ENCODE measurements around the gene NR1H4.
"Not testable (repeated sequence)": the region's sequence is repeated elsewhere in the genome, so short reads cannot be mapped to it uniquely, and the experiment has no call there.

The NR1H4 gene

GRCh38 chr12:100572184-100572583, 98.5 kb downstream of the NR1H4 start:
- no peak for DNase-seq (ENCODE audit: low spot score)

- DNase-seq (ENCODE audit: low spot score): peak; percentile 97
Observed at GRCh38 chr12:100573292-100574186, 99.9 kb downstream of the NR1H4 start, which contains the start of gene GAS2L3. GAS2L3 (plus strand) TSS chr12:100573684; CDS start chr12:100594905, 21,221 bp downstream.

GRCh38 chr12:100574187-100575074, 100.8 kb downstream of the NR1H4 start:
- DNase-seq (ENCODE audit: low spot score): peak; percentile 41

GRCh38 chr12:100576331-100577036, 102.8 kb downstream of the NR1H4 start:
- DNase-seq (ENCODE audit: low spot score): peak; percentile 58

- DNase-seq (ENCODE audit: low spot score): no peak
Observed at GRCh38 chr12:100578923-100579322, 105.3 kb downstream of the NR1H4 start.

GRCh38 chr12:100579844-100580243, 106.2 kb downstream of the NR1H4 start:
- no peak for DNase-seq (ENCODE audit: low spot score)

GRCh38 chr12:100584256-100584655, 110.6 kb downstream of the NR1H4 start:
- no peak for DNase-seq (ENCODE audit: low spot score)

GRCh38 chr12:100591979-100592378, 118.3 kb downstream of the NR1H4 start:
- no peak for DNase-seq (ENCODE audit: low spot score)

- DNase-seq (ENCODE audit: low spot score): no peak
Observed at GRCh38 chr12:100593490-100593889, 119.8 kb downstream of the NR1H4 start.

- no peak for DNase-seq (ENCODE audit: low spot score)
Observed at GRCh38 chr12:100601626-100602025, 128.0 kb downstream of the NR1H4 start.

- DNase-seq (ENCODE audit: low spot score): not testable (repeated sequence)
Observed at GRCh38 chr12:100602997-100603396, 129.3 kb downstream of the NR1H4 start.

- no peak for DNase-seq (ENCODE audit: low spot score)
Observed at GRCh38 chr12:100608776-100609175, 135.1 kb downstream of the NR1H4 start.

GRCh38 chr12:100610666-100611430, 137.2 kb downstream of the NR1H4 start:
- DNase-seq (ENCODE audit: low spot score): no peak

- peak; percentile 18 for DNase-seq (ENCODE audit: low spot score)
Observed at GRCh38 chr12:100612606-100613005, 138.9 kb downstream of the NR1H4 start.

Measured in LoVo (cell line).